Tibial nerve (tissue), 4 donors: ENCODE results near the gene ALDH8A1. TPM values are rescaled to one million over a fixed set of nuclear protein-coding genes. Genes with fewer than 3 reads are reported as not detected.
"Not testable (repeated sequence)": the region's sequence is repeated elsewhere in the genome, so short reads cannot be mapped to it uniquely, and the experiment has no call there.

ENCODE experiments used
- DNase-seq, 2 donors: peaks; one replicate each; pipeline ENCODE4 v3.0.0-alpha.2; 2019; ENCODE audit warnings: low spot score in 2 of 2
- H3K27ac ChIP-seq, 4 donors: fragments of 200-600 bp; sonication (generic) in 3 of 4; one replicate each; pipeline ENCODE4 v1.5.1; 2017 to 2019; ENCODE audit warnings: mild to moderate bottlenecking in 1 of 4
- H3K27me3 ChIP-seq, 2 donors: fragments of 200-600 bp; sonication (generic) in 1 of 2; one replicate each; pipeline versions ENCODE4 v1.5.1 to v1.6.0; 2017 to 2019
- H3K36me3 ChIP-seq, 3 donors: fragments of 200-600 bp; sonication (generic); one replicate each; pipeline ENCODE4 v1.5.1; 2018 to 2019
- H3K4me1 ChIP-seq, 4 donors: fragments of 200-600 bp; sonication (generic) in 3 of 4; one replicate each; pipeline ENCODE4 v1.5.1; 2017 to 2019
- H3K4me3 ChIP-seq, 4 donors: fragments of 200-600 bp; sonication (generic) in 3 of 4; one replicate each; pipeline ENCODE4 v1.5.1; 2017 to 2019; ENCODE audit warnings: mild to moderate bottlenecking in 1 of 4, moderate library complexity in 1 of 4
- H3K9me3 ChIP-seq, 4 donors: fragments of 200-600 bp; sonication (generic) in 3 of 4; one replicate each; pipeline ENCODE4 v1.5.1; 2017 to 2019
- CTCF ChIP-seq, 5 experiments: fragments of 200-600 bp in 3 of 5; fragments of 450-650 bp in 2 of 5; sonication (generic) in 3 of 5; IDR thresholded peaks; one replicate each; pipeline ENCODE4 v1.5.1; 2016 to 2019; ENCODE audit warnings: antibody characterized with exemption in 5 of 5, mild to moderate bottlenecking in 3 of 5, moderate library complexity in 2 of 5
- EP300 ChIP-seq, 2 donors: sonication (generic); formaldehyde crosslinking; IDR thresholded peaks; one replicate each; pipeline ENCODE4 v1.6.1; 2017; ENCODE audit warnings: antibody characterized with exemption in 2 of 2, mild to moderate bottlenecking in 1 of 2
- POLR2A ChIP-seq, 2 donors: fragments of 450-650 bp; IDR thresholded peaks; one replicate each; pipeline ENCODE4 v1.6.1; 2017; ENCODE audit warnings: antibody characterized with exemption in 2 of 2, mild to moderate bottlenecking in 2 of 2, moderate library complexity in 2 of 2
- WGBS, 2 donors: methylation state at CpG; one replicate each; pipeline ENCODE4 v1.1.5; 2018; 5-methylcytosine and 5-hydroxymethylcytosine counted together
- total RNA-seq, 4 donors: library from RNA; depleted of rRNA; stranded (reverse); fragments of >200 nt; gene quantifications; one replicate each; pipeline ENCODE4 v1.1.0, GENCODE V29; 2016

Gene ALDH8A1
- total RNA-seq, 4 donors from 2014 or later, result 0.90 to 4.2 (median 2.3) TPM

- no peak for TF ChIP-seq CTCF (IDR thresholded peaks at IDR 0.05)
- WGBS, 2 donors, result 66 to 73% methylated on average over 9 of the region's 9 CpGs
- no peak for DNase-seq
- Histone ChIP-seq H3K36me3 (no peaks in the 10 kb centered on the region), H3K9me3 (no peaks in the 10 kb centered on the region), H3K27ac (peak overlapping the region in 1 of 4 donors; percentile 43), H3K4me1 (peaks cover 0 to 9% (median 0%) of the 10 kb centered on the region in 4 donors), H3K27me3 (no peaks in the 10 kb centered on the region), H3K4me3 (no peak overlapping the region)
These were observed 47.6 kb downstream of the ALDH8A1 start for GRCh38 chr6:134902074-134902861.

- no peak overlapping the region for H3K4me3 ChIP-seq
- no peak for DNase-seq
- H3K4me1 ChIP-seq, result peaks cover 0 to 9% (median 0%) of the 10 kb centered on the region in 4 donors
- WGBS, 2 donors, result 83 to 88% methylated on average over 4 of the region's 4 CpGs
- no peaks in the 10 kb centered on the region for H3K36me3 ChIP-seq
- no peak overlapping the region for H3K27ac ChIP-seq
- no peaks in the 10 kb centered on the region for H3K9me3 ChIP-seq
- no peaks in the 10 kb centered on the region for H3K27me3 ChIP-seq
- no peak for TF ChIP-seq EP300 (IDR thresholded peaks at IDR 0.05)
- no peak for TF ChIP-seq CTCF (IDR thresholded peaks at IDR 0.05)
- no peak for TF ChIP-seq POLR2A (IDR thresholded peaks at IDR 0.05)
These were observed 51.3 kb downstream of the ALDH8A1 start for GRCh38 chr6:134898575-134898974.

- WGBS, 2 donors, result 79 to 86% methylated on average over 5 of the region's 5 CpGs
- not testable (repeated sequence) for H3K4me3 ChIP-seq, H3K27me3 ChIP-seq, H3K27ac ChIP-seq, DNase-seq, H3K4me1 ChIP-seq, H3K9me3 ChIP-seq, H3K36me3 ChIP-seq
These were observed 51.7 kb downstream of the ALDH8A1 start for GRCh38 chr6:134898166-134898565.

- no peak for TF ChIP-seq EP300 (IDR thresholded peaks at IDR 0.05)
- no peak for DNase-seq
- H3K27me3 ChIP-seq, result no peaks in the 10 kb centered on the region
- H3K27ac ChIP-seq, result no peak overlapping the region
- no peaks in the 10 kb centered on the region for H3K36me3 ChIP-seq
- no peaks in the 10 kb centered on the region for H3K4me1 ChIP-seq
- no peak overlapping the region for H3K4me3 ChIP-seq
- peaks cover 0 to 11% (median 0%) of the 10 kb centered on the region in 4 donors for H3K9me3 ChIP-seq
- WGBS, 2 donors, result 41 to 44% methylated on average over 2 of the region's 2 CpGs
These were observed 53.0 kb downstream of the ALDH8A1 start for GRCh38 chr6:134896910-134897309.

GRCh38 chr6:134894800-134895199, 55.1 kb downstream of the ALDH8A1 start:
- TF ChIP-seq POLR2A (IDR thresholded peaks at IDR 0.05), result no peak
- no peak for TF ChIP-seq EP300 (IDR thresholded peaks at IDR 0.05)
- TF ChIP-seq CTCF (IDR thresholded peaks at IDR 0.05), result no peak
- H3K27ac ChIP-seq, result no peak overlapping the region
- WGBS, 2 donors, result 93 to 100% methylated on average over 1 of the region's 1 CpG
- H3K27me3 ChIP-seq, result no peaks in the 10 kb centered on the region
- H3K4me1 ChIP-seq, result no peaks in the 10 kb centered on the region
- H3K4me3 ChIP-seq, result no peak overlapping the region
- H3K36me3 ChIP-seq, result no peaks in the 10 kb centered on the region
- DNase-seq, result no peak
- H3K9me3 ChIP-seq, result peaks cover 0 to 13% (median 0%) of the 10 kb centered on the region in 4 donors

GRCh38 chr6:134892362-134892761, 57.5 kb downstream of the ALDH8A1 start:
- no peak overlapping the region for H3K27ac ChIP-seq
- H3K9me3 ChIP-seq, result peaks cover 0 to 13% (median 0%) of the 10 kb centered on the region in 4 donors
- TF ChIP-seq EP300 (IDR thresholded peaks at IDR 0.05) (no peak), POLR2A (IDR thresholded peaks at IDR 0.05) (no peak), CTCF (IDR thresholded peaks at IDR 0.05) (no peak)
- no peaks in the 10 kb centered on the region for H3K36me3 ChIP-seq
- no peaks in the 10 kb centered on the region for H3K27me3 ChIP-seq
- DNase-seq, result no peak
- H3K4me3 ChIP-seq, result no peak overlapping the region
- H3K4me1 ChIP-seq, result no peaks in the 10 kb centered on the region
